ENCODE results near the gene PEX6.
A peak's percentile ranks its signal among the peaks of the same experiment; 100 is the strongest.

Gene PEX6

DNA sequence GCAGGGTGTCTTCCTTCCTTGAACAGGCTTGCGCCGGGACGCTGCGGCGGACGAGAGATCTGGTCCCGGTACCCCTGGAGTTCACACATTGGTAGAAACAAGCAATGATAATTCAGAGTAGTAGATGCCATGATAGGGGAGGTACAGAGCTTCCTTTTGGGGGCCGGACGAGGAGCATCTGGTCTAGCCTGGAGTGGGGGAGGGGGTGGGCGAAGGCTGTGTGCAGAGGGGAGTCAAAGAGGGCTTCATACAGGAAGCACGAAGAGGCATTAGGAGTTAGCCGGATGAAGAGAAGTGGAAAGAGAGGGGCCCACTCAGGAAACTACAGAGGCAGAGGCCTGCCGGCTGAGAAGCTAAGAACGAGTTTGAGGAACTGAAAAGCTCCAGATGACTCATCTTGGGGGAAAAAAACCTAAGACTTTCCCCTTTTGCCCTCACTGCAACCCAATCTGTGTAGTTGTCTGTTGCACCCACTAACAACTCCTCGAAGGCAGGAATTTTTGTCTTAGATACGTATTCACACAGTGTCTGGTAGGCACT is 49.1 kb downstream of the PEX6 start:
- H3K36me3 ChIP-seq (ENCODE audit: insufficient read depth, low read length), result peaks cover 14% of the 10 kb centered on the region; the same call in 1 of the 2 replicates
- H3K27ac ChIP-seq, result peak overlapping the region; percentile 91
- H3K9me3 ChIP-seq (ENCODE audit: low read depth, low read length), result no peaks in the 10 kb centered on the region
- DNase-seq (ENCODE audit: low read depth, low spot score), result peak; percentile 22
- H3K9ac ChIP-seq (ENCODE audit: insufficient read length), result peak overlapping the region; percentile 80
- H3K4me3 ChIP-seq, result peak overlapping the region; percentile 88
- no peak for TF ChIP-seq EZH2 (IDR thresholded peaks at IDR 0.05)
- no peak; the same call in 1 of the 2 replicates for TF ChIP-seq POLR2AphosphoS5 (IDR thresholded peaks at IDR 0.05; ENCODE audit: borderline replicate concordance, low read depth, low read length)
- no peak for TF ChIP-seq FOXP2 (optimal IDR thresholded peaks at IDR 0.05; ENCODE audit: control extremely low read depth, extremely low read length, insufficient read depth)

DNA sequence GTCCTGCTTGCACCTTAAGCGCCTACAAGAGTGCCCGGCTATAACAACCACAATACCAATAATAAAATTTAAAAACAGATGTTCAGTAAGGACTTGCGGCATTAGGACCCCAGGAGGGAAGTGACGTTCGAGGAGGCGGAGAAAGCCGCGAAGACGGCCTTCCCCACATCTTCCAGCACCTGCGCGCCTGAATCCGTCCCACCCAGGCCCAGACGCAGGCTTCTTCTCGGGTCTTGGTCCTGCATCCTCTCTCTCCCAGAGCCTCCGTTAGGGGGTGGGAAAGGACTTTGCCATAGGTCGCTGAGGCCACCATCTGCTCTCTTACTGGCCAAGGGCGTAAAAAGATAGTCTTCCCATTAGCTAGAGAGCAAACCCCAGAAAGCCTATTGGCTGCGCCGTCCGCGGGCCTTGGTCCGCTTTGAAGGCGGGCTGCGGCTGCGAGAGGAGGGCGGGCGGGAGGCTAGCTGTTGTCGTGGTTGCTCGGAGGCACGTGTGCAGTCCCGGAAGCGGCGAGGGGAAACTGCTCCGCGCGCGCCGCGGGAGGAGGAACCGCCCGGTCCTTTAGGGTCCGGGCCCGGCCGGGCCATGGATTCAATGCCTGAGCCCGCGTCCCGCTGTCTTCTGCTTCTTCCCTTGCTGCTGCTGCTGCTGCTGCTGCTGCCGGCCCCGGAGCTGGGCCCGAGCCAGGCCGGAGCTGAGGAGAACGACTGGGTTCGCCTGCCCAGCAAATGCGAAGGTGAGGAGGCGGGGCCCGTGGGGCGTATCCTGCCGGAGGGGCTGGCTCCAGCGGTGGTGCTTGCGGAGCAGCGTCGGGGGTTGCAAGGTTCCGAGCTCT is 49.8 kb downstream of the PEX6 start, which contains the start of gene CNPY3:
Gene CNPY3, plus strand, starts transcription at position 495 of the 835 bp plus-strand sequence. Its CDS starts 91 bp downstream, at position 586.
- TF ChIP-seq POLR2AphosphoS5 (IDR thresholded peaks at IDR 0.05; ENCODE audit: borderline replicate concordance, low read depth, low read length) (peak; percentile 87), FOXP2 (optimal IDR thresholded peaks at IDR 0.05; ENCODE audit: control extremely low read depth, extremely low read length, insufficient read depth) (no peak)
- Histone ChIP-seq H3K9ac (ENCODE audit: insufficient read length) (peak within 1 kb of the TSS; percentile 80), H3K27ac (peak within 1 kb of the TSS; percentile 91), H3K9me3 (ENCODE audit: low read depth, low read length) (no peaks in the 10 kb centered on the region), H3K36me3 (ENCODE audit: insufficient read depth, low read length) (peaks cover 8% of the 10 kb centered on the region; the same call in 1 of the 2 replicates), H3K4me3 (peak within 1 kb of the TSS; percentile 88)
- peak; percentile 99 for DNase-seq (ENCODE audit: low read depth, low spot score)

DNA sequence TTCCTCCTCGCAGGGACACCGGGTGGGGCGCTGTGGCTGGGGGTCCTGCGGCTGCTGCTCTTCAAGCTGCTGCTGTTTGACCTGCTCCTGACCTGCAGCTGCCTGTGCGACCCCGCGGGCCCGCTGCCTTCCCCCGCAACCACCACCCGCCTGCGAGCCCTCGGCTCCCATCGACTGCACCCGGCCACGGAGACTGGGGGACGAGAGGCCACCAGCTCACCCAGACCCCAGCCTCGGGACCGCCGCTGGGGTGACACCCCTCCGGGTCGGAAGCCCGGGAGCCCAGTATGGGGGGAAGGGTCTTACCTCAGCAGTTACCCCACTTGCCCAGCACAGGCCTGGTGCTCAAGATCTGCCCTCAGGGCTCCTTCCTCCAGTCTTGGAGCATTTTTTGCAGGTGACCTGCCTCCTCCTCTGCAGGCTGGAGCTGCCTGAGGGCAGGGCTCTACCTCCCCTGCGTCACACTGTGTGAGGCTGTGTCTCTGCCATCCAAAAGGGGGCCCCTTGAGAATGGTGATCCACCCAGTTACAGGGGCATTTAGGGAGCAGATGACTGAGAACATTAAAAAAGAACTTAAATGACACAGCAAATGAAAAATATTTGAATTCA is 53.6 kb downstream of the PEX6 start:
- TF ChIP-seq FOXP2 (optimal IDR thresholded peaks at IDR 0.05; ENCODE audit: control extremely low read depth, extremely low read length, insufficient read depth) (no peak), POLR2AphosphoS5 (IDR thresholded peaks at IDR 0.05; ENCODE audit: borderline replicate concordance, low read depth, low read length) (no peak), EZH2 (IDR thresholded peaks at IDR 0.05) (no peak)
- H3K36me3 ChIP-seq (ENCODE audit: insufficient read depth, low read length), result no peaks in the 10 kb centered on the region
- H3K9ac ChIP-seq (ENCODE audit: insufficient read length), result no peak overlapping the region
- H3K9me3 ChIP-seq (ENCODE audit: low read depth, low read length), result no peaks in the 10 kb centered on the region
- H3K27ac ChIP-seq, result no peak overlapping the region
- H3K4me3 ChIP-seq, result no peak overlapping the region
- no peak for DNase-seq (ENCODE audit: low read depth, low spot score)

DNA sequence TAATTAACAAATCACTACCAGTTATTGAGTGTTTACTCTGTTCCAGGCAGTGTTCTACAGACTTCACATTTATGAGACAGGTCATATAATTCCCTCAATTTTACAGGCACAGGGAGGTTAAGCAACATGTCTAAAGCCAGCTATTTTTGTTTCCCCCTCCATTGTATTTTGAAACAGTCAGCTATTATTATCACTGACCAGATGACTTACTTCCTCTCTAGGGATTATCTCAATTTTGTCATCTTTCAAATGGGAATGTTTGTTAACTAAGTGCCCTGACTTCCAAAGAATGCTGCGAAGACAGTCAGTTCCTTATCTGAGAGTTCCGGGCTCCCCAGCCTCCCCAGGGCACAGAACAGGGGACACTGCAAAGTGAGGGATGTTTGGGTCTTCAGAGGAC is 55.3 kb downstream of the PEX6 start:
- Histone ChIP-seq H3K36me3 (ENCODE audit: insufficient read depth, low read length) (no peaks in the 10 kb centered on the region), H3K9ac (ENCODE audit: insufficient read length) (no peak overlapping the region), H3K9me3 (ENCODE audit: low read depth, low read length) (no peaks in the 10 kb centered on the region), H3K4me3 (no peak overlapping the region), H3K27ac (no peak overlapping the region)
- no peak for DNase-seq (ENCODE audit: low read depth, low spot score)
- TF ChIP-seq FOXP2 (optimal IDR thresholded peaks at IDR 0.05; ENCODE audit: control extremely low read depth, extremely low read length, insufficient read depth) (no peak), POLR2AphosphoS5 (IDR thresholded peaks at IDR 0.05; ENCODE audit: borderline replicate concordance, low read depth, low read length) (no peak), EZH2 (IDR thresholded peaks at IDR 0.05) (no peak)

DNA sequence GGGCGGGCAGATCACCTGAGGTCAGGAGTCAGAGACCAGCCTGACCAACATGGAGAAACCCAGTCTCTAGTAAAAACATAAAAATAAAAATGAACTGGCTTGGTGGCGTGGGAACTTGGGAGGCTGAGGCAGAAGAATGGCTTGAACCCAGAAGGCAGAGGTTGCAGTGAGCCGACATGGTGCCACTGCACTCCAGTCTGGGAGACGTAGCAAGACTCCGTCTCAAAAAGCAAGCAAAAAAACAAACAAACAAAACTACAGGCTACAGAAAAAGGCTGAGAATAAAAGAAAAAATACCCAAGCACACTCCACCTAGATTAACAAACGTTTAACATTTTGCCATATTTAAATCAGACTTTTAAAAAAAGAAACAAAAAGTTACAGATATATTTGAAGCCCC is 57.2 kb downstream of the PEX6 start:
- no peak overlapping the region for H3K27ac ChIP-seq
- TF ChIP-seq POLR2AphosphoS5 (IDR thresholded peaks at IDR 0.05; ENCODE audit: borderline replicate concordance, low read depth, low read length) (no peak), FOXP2 (optimal IDR thresholded peaks at IDR 0.05; ENCODE audit: control extremely low read depth, extremely low read length, insufficient read depth) (no peak), EZH2 (IDR thresholded peaks at IDR 0.05) (no peak)
- DNase-seq (ENCODE audit: low read depth, low spot score), result no peak
- H3K9me3 ChIP-seq (ENCODE audit: low read depth, low read length), result no peaks in the 10 kb centered on the region
- peak overlapping the region; percentile 20 for H3K9ac ChIP-seq (ENCODE audit: insufficient read length)
- H3K36me3 ChIP-seq (ENCODE audit: insufficient read depth, low read length), result no peaks in the 10 kb centered on the region
- H3K4me3 ChIP-seq, result no peak overlapping the region

DNA sequence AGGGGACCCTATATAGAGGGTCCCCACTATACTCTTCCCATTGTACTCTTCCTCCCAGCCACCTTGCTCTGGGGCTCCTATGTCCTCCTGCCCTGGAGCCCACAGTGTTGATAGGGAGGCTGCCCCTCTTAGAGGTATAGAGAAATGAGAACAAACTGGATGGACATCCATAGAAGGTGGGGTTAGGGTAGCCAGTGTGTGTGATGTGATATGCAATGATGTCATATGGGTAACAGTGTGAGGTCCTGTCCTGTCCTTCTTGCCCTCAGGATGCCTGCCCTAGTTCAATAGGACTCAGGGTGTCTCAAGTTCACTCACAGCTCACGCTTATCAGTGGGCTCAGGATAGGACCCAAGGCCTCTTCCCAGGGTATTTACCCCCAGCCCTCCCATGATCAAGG is 62.7 kb downstream of the PEX6 start:
- H3K9me3 ChIP-seq (ENCODE audit: low read depth, low read length), result no peaks in the 10 kb centered on the region
- H3K9ac ChIP-seq (ENCODE audit: insufficient read length), result no peak overlapping the region
- H3K27ac ChIP-seq, result no peak overlapping the region
- DNase-seq (ENCODE audit: low read depth, low spot score), result no peak
- no peaks in the 10 kb centered on the region for H3K36me3 ChIP-seq (ENCODE audit: insufficient read depth, low read length)
- TF ChIP-seq POLR2AphosphoS5 (IDR thresholded peaks at IDR 0.05; ENCODE audit: borderline replicate concordance, low read depth, low read length) (no peak), EZH2 (IDR thresholded peaks at IDR 0.05) (no peak), FOXP2 (optimal IDR thresholded peaks at IDR 0.05; ENCODE audit: control extremely low read depth, extremely low read length, insufficient read depth) (no peak)
- no peak overlapping the region for H3K4me3 ChIP-seq

DNA sequence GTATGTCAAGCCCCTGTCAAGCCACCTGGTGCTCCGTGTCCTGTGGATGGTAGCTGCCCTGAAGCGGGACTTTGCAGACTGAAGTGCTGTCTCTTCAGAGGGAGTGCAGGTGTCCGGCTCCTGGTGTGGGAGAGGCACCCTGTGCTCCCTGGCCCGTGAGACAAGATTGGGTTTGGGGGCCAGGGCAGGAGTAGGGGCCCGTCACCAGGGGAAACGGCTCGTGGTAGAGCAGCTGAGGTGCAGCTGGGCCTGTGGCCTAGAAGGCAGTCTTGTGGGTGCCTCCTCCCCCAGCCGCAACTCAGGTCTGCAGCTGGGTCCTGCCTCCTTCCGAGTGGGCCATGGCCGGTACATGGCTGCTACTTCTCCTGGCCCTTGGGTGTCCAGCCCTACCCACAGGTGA is 63.2 kb downstream of the PEX6 start, which contains the start of gene PTCRA:
Gene PTCRA, plus strand, starts transcription at position 322 of the 400 bp plus-strand sequence. Its CDS starts 17 bp downstream, at position 339.
- no peak within 1 kb of the TSS for H3K9ac ChIP-seq (ENCODE audit: insufficient read length)
- H3K9me3 ChIP-seq (ENCODE audit: low read depth, low read length), result no peaks in the 10 kb centered on the region
- TF ChIP-seq EZH2 (IDR thresholded peaks at IDR 0.05) (no peak), POLR2AphosphoS5 (IDR thresholded peaks at IDR 0.05; ENCODE audit: borderline replicate concordance, low read depth, low read length) (no peak), FOXP2 (optimal IDR thresholded peaks at IDR 0.05; ENCODE audit: control extremely low read depth, extremely low read length, insufficient read depth) (no peak)
- H3K4me3 ChIP-seq, result no peak within 1 kb of the TSS
- H3K27ac ChIP-seq, result no peak within 1 kb of the TSS
- H3K36me3 ChIP-seq (ENCODE audit: insufficient read depth, low read length), result no peaks in the 10 kb centered on the region
- DNase-seq (ENCODE audit: low read depth, low spot score), result no peak

DNA sequence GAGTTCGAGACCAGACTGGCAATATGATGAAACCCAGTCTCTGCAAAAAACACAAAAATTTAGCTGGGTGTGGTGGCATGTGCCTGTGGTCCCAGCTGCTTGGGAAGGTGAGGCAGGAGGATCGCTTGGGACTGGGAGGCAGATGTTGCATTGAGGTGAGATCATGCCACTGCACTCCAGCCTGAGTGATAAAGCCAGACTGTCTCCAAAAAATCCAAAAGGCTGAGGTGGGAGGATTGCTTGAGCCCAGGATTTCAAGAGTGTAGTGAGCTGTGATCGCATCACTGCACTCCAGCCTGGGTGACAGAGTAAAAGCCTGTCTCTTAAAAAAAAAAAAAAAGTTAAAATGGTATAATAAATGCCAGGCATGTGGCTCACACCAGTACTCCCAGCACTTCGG is 64.4 kb downstream of the PEX6 start:
- DNase-seq (ENCODE audit: low read depth, low spot score), result no peak
- no peak overlapping the region for H3K4me3 ChIP-seq
- no peak for TF ChIP-seq POLR2AphosphoS5 (IDR thresholded peaks at IDR 0.05; ENCODE audit: borderline replicate concordance, low read depth, low read length)
- no peak for TF ChIP-seq EZH2 (IDR thresholded peaks at IDR 0.05)
- no peak for TF ChIP-seq FOXP2 (optimal IDR thresholded peaks at IDR 0.05; ENCODE audit: control extremely low read depth, extremely low read length, insufficient read depth)
- no peak overlapping the region for H3K9ac ChIP-seq (ENCODE audit: insufficient read length)
- no peaks in the 10 kb centered on the region for H3K9me3 ChIP-seq (ENCODE audit: low read depth, low read length)
- H3K27ac ChIP-seq, result no peak overlapping the region
- no peaks in the 10 kb centered on the region for H3K36me3 ChIP-seq (ENCODE audit: insufficient read depth, low read length)

Data from SK-N-MC (cell line).